Hematopoietic multipotent progenitor cell (in vitro differentiated cells): Measurements from ENCODE around the gene CHST11. TPM values are rescaled to one million over a fixed set of nuclear protein-coding genes. Genes with fewer than 3 reads are reported as not detected.

Source experiments
- DNase-seq, 3 donors: peaks; one replicate each; pipeline ENCODE4 v3.0.0-alpha.2; 2011 to 2015; ENCODE audit warnings: low read depth in 2 of 3, low spot score in 2 of 3
- total RNA-seq: library from RNA; depleted of rRNA; stranded (reverse); fragments of >200 nt; gene quantifications from one replicate; pipeline ENCODE4 v1.2.3, GENCODE V29; 2012

Gene CHST11
- total RNA-seq, 1 donor = 264 TPM

GRCh38 chr12:104479123-104479662 is 22.4 kb downstream of the CHST11 start:
- no peak for DNase-seq

GRCh38 chr12:104480012-104480411 is 23.3 kb downstream of the CHST11 start:
- no peak for DNase-seq

GRCh38 chr12:104480826-104481440 is 24.2 kb downstream of the CHST11 start:
- DNase-seq = no peak

- no peak for DNase-seq
These were observed 25.4 kb downstream of the CHST11 start for GRCh38 chr12:104482113-104482512.

GRCh38 chr12:104482748-104483147 is 26.0 kb downstream of the CHST11 start:
- no peak for DNase-seq

- no peak for DNase-seq
These were observed 27.3 kb downstream of the CHST11 start for GRCh38 chr12:104484079-104484478.

GRCh38 chr12:104485651-104486362 is 29.1 kb downstream of the CHST11 start:
- peak in 2 of 3 donors; percentile 76 to 88 for DNase-seq

- DNase-seq = no peak
These were observed 29.6 kb downstream of the CHST11 start for GRCh38 chr12:104486363-104486750.

- DNase-seq = no peak
These were observed 30.4 kb downstream of the CHST11 start for GRCh38 chr12:104486943-104487819.

GRCh38 chr12:104488374-104488773 is 31.6 kb downstream of the CHST11 start:
- DNase-seq = no peak

- DNase-seq = peak in 1 of 3 donors; percentile 59
These were observed 33.4 kb downstream of the CHST11 start for GRCh38 chr12:104490186-104490585.

- DNase-seq = no peak
These were observed 34.1 kb downstream of the CHST11 start for GRCh38 chr12:104490850-104491249.

- DNase-seq = no peak
These were observed 36.7 kb downstream of the CHST11 start for GRCh38 chr12:104493496-104493895.

GRCh38 chr12:104494137-104494792 is 37.5 kb downstream of the CHST11 start:
- DNase-seq = no peak

- no peak for DNase-seq
These were observed 38.0 kb downstream of the CHST11 start for GRCh38 chr12:104494793-104495158.

- no peak for DNase-seq
These were observed 39.0 kb downstream of the CHST11 start for GRCh38 chr12:104495786-104496185.

GRCh38 chr12:104496336-104496735 is 39.6 kb downstream of the CHST11 start:
- DNase-seq = no peak

- peak in 1 of 3 donors; percentile 37 for DNase-seq
These were observed 41.6 kb downstream of the CHST11 start for GRCh38 chr12:104498211-104498801.

- no peak for DNase-seq
These were observed 43.1 kb downstream of the CHST11 start for GRCh38 chr12:104499668-104500332.

- no peak for DNase-seq
These were observed 44.4 kb downstream of the CHST11 start for GRCh38 chr12:104501115-104501514.
